Brain microvascular endothelial cell (primary cell): ENCODE data around the gene CALHM2.

Experiments used
- DNase-seq: peaks from one replicate; pipeline ENCODE4 v3.0.0-alpha.2; 2020
- H3K27ac ChIP-seq: fragments of 250-450 bp; sonication (Bioruptor Pico); 2 replicates; pipeline ENCODE4 v1.5.1; 2020; ENCODE audit warnings: mild to moderate bottlenecking, moderate library complexity
- H3K27me3 ChIP-seq: fragments of 250-450 bp; sonication (Bioruptor Pico); replicated peaks from 2 replicates; pipeline ENCODE4 v1.5.1; 2020; ENCODE audit warnings: mild to moderate bottlenecking
- H3K36me3 ChIP-seq: fragments of 250-450 bp; sonication (Bioruptor Pico); replicated peaks from 2 replicates; pipeline ENCODE4 v1.5.1; 2020; ENCODE audit warnings: mild to moderate bottlenecking
- H3K4me3 ChIP-seq: 2 replicates; pipeline ENCODE4 v1.5.1; 2011; ENCODE audit warnings: low read depth, mild to moderate bottlenecking, control low read depth, low read length, moderate library complexity
- in situ Hi-C: cut with HindIII; loops from 2 replicates; pipeline ENCODE4 v1.10.0; 2017; ENCODE audit warnings: low sequenced_read_pairs, low pct_ligation_motif_present
- TF ChIP-seq, protein P1 (sequence below): IDR thresholded peaks from 2 replicates; pipeline ENCODE4 v1.5.1; 2011; ENCODE audit warnings: low read depth, mild to moderate bottlenecking, moderate library complexity, low read length, control low read depth, inconsistent platforms; ENCODE audit errors: missing control alignments

Gene CALHM2, protein sequence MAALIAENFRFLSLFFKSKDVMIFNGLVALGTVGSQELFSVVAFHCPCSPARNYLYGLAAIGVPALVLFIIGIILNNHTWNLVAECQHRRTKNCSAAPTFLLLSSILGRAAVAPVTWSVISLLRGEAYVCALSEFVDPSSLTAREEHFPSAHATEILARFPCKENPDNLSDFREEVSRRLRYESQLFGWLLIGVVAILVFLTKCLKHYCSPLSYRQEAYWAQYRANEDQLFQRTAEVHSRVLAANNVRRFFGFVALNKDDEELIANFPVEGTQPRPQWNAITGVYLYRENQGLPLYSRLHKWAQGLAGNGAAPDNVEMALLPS

DNA sequence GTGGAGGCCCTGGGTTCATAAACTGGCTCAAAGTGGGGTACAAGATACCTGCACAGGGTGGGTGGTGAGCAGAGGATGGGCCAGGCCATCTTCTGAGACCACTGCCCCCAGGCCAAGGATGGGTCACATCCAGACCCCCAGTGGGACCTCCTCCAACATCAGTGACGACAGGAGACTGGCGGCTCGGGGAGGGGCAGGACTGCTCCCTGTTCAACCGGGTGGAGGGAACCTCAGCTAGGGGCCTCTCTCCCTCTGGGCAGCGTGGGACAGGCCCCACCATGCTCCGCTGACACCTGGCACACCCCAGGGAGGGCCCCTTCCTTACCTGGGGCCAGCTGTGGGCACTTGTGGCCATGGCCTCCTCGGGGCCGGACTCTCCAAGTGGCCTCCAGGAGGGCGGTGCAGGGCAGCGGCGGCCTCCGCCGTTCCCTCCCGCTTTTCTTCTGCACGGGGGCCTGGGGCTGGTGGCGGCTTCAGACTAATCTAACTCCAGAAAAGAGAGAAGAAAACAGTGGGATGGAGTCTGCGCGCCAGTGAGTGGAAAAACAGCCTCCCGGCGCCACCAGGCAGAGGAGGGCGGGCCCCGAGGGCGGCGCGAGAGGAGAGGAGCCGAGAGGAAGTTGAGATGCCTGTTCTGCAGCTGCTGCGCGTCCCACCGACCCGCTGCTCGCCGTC lies at the start of gene CALHM2:
CALHM2 (minus strand) TSS at position 540 of the 675 bp plus-strand sequence. CDS start 2,429 bp downstream, outside the sequence.
- in situ Hi-C loops = loop anchor here (5.0 kb wide), 1 partner anchor 40 kb away; the partner anchor contains the start of gene NEURL1
- H3K4me3 ChIP-seq = peak within 1 kb of the TSS; percentile 59
- H3K36me3 ChIP-seq = peaks cover 16% of the 10 kb centered on the region
- TF ChIP-seq, protein P1, sequence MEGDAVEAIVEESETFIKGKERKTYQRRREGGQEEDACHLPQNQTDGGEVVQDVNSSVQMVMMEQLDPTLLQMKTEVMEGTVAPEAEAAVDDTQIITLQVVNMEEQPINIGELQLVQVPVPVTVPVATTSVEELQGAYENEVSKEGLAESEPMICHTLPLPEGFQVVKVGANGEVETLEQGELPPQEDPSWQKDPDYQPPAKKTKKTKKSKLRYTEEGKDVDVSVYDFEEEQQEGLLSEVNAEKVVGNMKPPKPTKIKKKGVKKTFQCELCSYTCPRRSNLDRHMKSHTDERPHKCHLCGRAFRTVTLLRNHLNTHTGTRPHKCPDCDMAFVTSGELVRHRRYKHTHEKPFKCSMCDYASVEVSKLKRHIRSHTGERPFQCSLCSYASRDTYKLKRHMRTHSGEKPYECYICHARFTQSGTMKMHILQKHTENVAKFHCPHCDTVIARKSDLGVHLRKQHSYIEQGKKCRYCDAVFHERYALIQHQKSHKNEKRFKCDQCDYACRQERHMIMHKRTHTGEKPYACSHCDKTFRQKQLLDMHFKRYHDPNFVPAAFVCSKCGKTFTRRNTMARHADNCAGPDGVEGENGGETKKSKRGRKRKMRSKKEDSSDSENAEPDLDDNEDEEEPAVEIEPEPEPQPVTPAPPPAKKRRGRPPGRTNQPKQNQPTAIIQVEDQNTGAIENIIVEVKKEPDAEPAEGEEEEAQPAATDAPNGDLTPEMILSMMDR = peak; percentile 14
- no peaks in the 10 kb centered on the region for H3K27me3 ChIP-seq
- DNase-seq = peak; percentile 47
- no peak within 1 kb of the TSS for H3K27ac ChIP-seq

DNA sequence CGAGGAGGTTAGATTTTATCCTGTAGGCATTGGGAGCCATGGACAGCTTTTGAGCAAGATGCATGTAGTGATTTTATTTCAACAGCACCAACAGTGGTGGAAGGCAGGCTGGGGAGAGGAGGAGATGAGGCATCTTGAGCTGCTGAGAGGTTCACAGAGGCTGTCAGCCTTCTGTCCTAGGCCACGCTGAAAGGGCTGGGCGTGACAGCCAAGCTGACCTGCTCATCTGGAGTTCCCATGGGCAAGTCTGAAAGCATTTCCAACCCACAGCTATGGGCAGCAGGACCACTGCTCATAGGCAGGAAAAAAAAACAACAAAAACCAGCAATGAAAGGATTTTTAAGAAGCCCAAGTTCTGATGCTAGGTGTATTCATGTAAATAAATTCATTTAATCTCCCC lies 49.0 kb upstream of the CALHM2 start:
- TF ChIP-seq, protein P1 = no peak
- Histone ChIP-seq H3K36me3 (no peaks in the 10 kb centered on the region), H3K27me3 (peaks cover 77% of the 10 kb centered on the region), H3K27ac (no peak overlapping the region), H3K4me3 (no peak overlapping the region)
- in situ Hi-C loops = no loop called here
- no peak for DNase-seq

DNA sequence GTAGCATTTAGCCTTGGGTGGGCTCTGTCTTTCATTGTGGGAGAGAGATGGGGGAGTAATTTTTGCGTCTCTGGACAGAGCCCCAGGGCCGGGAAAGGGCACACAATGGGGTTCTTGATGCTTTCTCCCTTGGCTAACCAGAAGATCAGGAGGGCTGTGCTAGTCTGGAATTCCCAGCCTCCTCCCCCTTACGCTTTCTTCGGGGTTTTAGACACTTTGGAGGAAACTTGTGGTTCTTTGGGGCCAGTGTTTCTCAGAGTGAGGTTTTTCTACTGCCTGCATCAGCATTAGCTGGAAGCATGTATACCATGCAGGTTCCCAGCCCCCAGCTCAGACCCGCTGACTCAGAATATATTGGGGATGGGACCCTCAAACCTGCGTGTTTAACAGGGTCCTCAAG lies 48.3 kb upstream of the CALHM2 start:
- DNase-seq = no peak
- Histone ChIP-seq H3K27ac (no peak overlapping the region), H3K36me3 (no peaks in the 10 kb centered on the region), H3K27me3 (peaks cover 78% of the 10 kb centered on the region), H3K4me3 (no peak overlapping the region)
- in situ Hi-C loops = no loop called here
- TF ChIP-seq, protein P1 = no peak

DNA sequence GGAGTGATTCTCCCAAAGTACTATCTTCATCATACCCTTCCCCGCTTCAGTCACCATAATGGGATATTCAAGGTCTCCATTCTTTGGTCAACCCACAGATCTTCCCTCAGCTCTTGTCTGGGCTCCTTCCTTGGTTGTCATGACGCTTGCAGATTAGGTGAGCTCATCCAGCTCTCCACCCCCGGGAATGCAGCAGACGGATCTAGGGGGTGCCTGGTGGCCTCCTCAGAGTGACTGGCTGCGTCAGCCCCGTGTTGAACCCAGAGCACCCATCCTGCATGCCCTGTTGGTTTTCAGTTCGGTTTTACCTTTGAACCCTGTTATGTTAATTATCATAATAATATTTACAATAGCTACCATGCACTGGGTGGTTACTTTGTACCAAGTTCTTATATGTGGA lies 47.7 kb upstream of the CALHM2 start:
- H3K36me3 ChIP-seq = no peaks in the 10 kb centered on the region
- no peak overlapping the region for H3K4me3 ChIP-seq
- H3K27ac ChIP-seq = no peak overlapping the region
- peaks cover 80% of the 10 kb centered on the region for H3K27me3 ChIP-seq
- in situ Hi-C loops = no loop called here
- TF ChIP-seq, protein P1 = no peak
- DNase-seq = no peak

DNA sequence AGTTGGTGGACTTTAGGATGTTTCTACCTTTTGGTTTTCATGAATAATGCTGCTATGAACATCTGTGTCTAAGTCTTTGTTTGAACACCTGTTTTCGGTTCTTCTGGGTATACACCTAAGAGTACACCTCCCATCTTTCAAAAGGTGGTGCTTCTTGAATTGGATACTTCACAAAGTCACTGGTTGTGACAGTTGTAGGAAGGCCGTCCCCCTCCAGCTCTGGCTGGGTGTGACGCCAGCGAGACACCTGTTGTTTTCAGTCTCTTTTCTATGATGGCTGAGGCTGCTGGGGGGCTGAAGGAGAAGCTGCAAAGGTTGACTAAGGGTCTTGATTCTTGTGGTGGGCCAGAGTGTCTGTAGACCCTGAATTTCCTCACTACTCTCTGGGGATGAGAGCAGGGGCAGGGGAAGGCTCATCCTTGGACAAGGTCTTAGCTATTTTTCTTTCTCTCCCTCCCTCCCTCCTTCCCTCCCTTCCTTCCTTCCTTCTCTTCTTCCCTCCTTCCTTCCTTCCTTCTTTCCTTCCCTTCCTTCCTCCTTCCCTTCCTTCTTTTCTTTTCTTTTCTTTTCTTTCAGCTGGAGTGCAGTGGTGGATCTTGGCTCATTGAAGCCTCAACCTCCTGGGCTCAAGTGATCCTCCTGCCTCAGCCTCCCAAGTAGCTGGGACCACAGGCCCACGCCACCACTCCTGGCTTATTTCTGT lies 46.9 kb upstream of the CALHM2 start:
- Histone ChIP-seq H3K27ac (no peak overlapping the region), H3K27me3 (peaks cover 88% of the 10 kb centered on the region), H3K36me3 (no peaks in the 10 kb centered on the region), H3K4me3 (no peak overlapping the region)
- TF ChIP-seq, protein P1 = no peak
- in situ Hi-C loops = no loop called here
- no peak for DNase-seq
